HUES48 (cell line): ENCODE data around the gene SH3RF1.
A peak's percentile ranks its signal among the peaks of the same experiment; 100 is the strongest.

Experiments
- H3K27ac ChIP-seq: one replicate; pipeline ENCODE4 v1.7.0; 2013; ENCODE audit warnings: low read depth, low read length, inconsistent platforms
- H3K27me3 ChIP-seq: 2 replicates; pipeline ENCODE4 v1.6.1; 2013; ENCODE audit warnings: mild to moderate bottlenecking, low read length; ENCODE audit not compliant: control insufficient read depth, insufficient read depth
- H3K36me3 ChIP-seq: 2 replicates; pipeline ENCODE4 v1.6.1; 2013; ENCODE audit warnings: low read length; ENCODE audit not compliant: control insufficient read depth, insufficient read depth
- H3K4me1 ChIP-seq: 2 replicates; pipeline ENCODE4 v1.6.1; 2013; ENCODE audit warnings: mild to moderate bottlenecking, low read length; ENCODE audit not compliant: control insufficient read depth, insufficient read depth
- H3K4me3 ChIP-seq: 2 replicates; pipeline ENCODE4 v1.5.1; 2013; ENCODE audit warnings: mild to moderate bottlenecking, low read depth, low read length
- H3K9ac ChIP-seq: 2 replicates; pipeline ENCODE4 v1.6.1; 2013; ENCODE audit warnings: mild to moderate bottlenecking, low read depth, low read length, moderate library complexity
- H3K9me3 ChIP-seq: 2 replicates; pipeline ENCODE4 v1.6.1; 2013; ENCODE audit warnings: low read length; ENCODE audit not compliant: control insufficient read depth, insufficient read depth

SH3RF1 gene

DNA sequence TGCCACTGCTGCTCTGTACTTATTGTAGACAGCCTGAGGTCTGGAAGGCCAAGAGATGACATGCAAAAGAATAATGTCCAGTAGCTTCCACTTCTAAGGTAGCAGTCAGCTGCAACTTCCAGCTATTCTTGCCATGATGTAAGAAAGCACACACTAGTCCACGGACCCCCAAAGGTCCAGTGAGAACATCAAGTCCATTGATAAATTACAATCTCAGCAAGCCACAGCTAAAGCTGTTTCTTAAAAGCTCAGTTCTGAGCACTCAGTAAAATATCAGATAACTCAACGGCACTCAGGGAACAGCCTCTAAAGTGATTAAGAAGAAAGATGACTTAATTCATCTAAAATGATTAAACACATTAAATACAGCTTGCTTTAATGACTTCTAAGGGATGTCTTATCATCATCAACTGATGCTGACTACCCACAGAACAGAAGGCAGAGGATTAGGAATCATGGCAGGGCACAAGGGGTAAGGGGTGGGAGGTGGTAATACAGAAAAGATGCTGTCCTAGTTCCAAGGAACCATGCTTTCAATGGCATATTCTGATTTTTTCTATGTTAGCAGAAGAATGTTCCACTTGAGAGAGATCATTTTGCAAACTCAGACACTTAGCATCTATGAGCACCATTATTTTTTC is 161.6 kb downstream of the SH3RF1 start:
- no peak overlapping the region for H3K9ac ChIP-seq
- peaks cover 12% of the 10 kb centered on the region for H3K4me1 ChIP-seq
- no peak overlapping the region for H3K4me3 ChIP-seq
- H3K27me3 ChIP-seq, result no peaks in the 10 kb centered on the region
- H3K36me3 ChIP-seq, result peaks cover 19% of the 10 kb centered on the region
- H3K27ac ChIP-seq, result no peak overlapping the region
- H3K9me3 ChIP-seq, result no peaks in the 10 kb centered on the region

DNA sequence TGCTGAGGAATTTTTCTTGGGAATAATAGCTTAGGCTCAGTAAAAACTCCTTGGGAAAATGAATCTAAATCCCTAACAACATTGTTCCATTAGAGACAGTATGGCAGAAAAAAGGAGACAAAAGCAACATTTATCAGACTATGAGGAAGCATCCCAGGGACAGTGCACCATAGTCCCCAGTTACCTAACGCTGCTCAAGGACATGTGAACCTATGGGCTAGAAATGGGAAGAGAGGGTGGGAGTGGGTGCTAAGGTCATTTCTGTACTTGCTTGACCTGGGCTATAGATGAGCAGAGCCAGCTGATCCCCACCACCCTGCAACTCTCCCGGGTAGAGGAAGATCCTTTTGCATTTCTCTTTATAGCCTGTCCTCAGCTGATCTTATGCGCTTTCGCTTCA is 162.5 kb downstream of the SH3RF1 start:
- peaks cover 19% of the 10 kb centered on the region for H3K36me3 ChIP-seq
- H3K9ac ChIP-seq, result no peak overlapping the region
- H3K27me3 ChIP-seq, result no peaks in the 10 kb centered on the region
- peaks cover 20% of the 10 kb centered on the region for H3K4me1 ChIP-seq
- no peak overlapping the region for H3K4me3 ChIP-seq
- H3K9me3 ChIP-seq, result no peaks in the 10 kb centered on the region
- no peak overlapping the region for H3K27ac ChIP-seq

DNA sequence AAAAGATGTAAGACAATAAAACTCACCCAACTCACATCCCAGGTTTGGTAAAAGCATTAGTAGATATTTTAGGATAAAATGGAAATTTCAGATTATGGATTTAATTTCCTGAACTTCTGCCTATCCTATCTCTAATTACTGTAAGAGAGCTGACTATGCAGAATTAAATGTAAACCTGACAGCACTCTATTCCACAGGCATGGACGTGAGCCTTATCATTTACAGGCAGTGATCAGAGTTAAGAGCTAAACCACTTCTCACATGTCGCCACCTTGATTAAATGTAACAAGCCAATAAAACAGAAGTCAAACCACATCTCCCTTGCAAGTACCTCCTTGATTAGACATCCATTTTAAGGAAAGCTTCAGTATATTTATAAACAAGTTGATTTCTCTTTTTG is 163.2 kb downstream of the SH3RF1 start:
- Histone ChIP-seq H3K9ac (no peak overlapping the region), H3K4me1 (peaks cover 18% of the 10 kb centered on the region), H3K27ac (no peak overlapping the region), H3K4me3 (no peak overlapping the region), H3K36me3 (peaks cover 19% of the 10 kb centered on the region), H3K27me3 (no peaks in the 10 kb centered on the region), H3K9me3 (no peaks in the 10 kb centered on the region)

DNA sequence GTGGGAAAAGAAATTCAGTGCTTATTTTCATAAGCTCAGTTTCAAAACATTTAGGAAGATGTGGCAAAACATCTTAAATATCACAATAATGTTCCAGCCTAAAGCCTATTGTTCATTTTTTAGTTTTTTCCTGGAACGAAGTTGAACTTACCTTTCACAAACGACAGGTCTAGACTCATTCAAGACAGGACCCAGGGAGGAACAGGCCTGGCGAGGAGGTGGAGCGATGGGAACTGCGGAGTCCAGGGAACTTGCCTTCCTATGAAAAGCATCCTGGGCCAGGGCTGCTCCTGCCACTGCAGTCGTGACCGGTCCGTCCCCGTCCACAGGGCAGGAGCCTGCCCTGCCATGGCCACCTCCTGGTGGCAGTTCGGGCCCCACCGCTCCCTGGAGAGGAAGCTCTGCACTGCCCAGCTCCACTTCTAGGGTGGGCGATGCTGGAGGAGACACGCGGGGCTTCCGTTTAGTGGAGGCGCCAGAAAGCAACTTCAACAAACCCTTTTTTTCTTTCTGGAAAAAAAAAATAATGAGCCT is 164.0 kb downstream of the SH3RF1 start:
- no peaks in the 10 kb centered on the region for H3K27me3 ChIP-seq
- no peak overlapping the region for H3K9ac ChIP-seq
- H3K4me1 ChIP-seq, result peaks cover 14% of the 10 kb centered on the region
- no peak overlapping the region for H3K4me3 ChIP-seq
- H3K9me3 ChIP-seq, result no peaks in the 10 kb centered on the region
- no peak overlapping the region for H3K27ac ChIP-seq
- H3K36me3 ChIP-seq, result peaks cover 19% of the 10 kb centered on the region

DNA sequence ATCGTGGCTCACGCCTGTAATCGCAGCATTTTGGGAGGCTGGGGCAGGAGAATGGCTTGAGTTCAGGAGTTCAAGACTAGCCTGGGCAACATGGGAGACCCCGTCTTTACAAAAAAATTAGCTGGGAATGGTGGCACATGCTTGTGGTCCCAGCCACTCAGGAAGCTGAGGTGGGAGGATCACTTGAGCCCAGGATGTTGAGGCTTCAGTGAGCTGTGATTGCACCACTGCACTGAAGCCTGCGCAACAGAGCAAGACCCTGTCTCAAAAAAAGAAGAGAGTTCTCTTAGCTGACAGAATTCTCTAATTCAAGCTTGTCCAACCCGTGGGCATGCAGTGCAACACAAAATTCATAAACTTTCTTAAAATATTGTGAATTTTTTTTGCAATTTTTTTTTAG is 165.1 kb downstream of the SH3RF1 start:
- H3K27me3 ChIP-seq, result no peaks in the 10 kb centered on the region
- H3K9ac ChIP-seq, result no peak overlapping the region
- H3K36me3 ChIP-seq, result peaks cover 19% of the 10 kb centered on the region
- H3K4me1 ChIP-seq, result peaks cover 17% of the 10 kb centered on the region
- no peak overlapping the region for H3K4me3 ChIP-seq
- H3K27ac ChIP-seq, result no peak overlapping the region
- H3K9me3 ChIP-seq, result no peaks in the 10 kb centered on the region

DNA sequence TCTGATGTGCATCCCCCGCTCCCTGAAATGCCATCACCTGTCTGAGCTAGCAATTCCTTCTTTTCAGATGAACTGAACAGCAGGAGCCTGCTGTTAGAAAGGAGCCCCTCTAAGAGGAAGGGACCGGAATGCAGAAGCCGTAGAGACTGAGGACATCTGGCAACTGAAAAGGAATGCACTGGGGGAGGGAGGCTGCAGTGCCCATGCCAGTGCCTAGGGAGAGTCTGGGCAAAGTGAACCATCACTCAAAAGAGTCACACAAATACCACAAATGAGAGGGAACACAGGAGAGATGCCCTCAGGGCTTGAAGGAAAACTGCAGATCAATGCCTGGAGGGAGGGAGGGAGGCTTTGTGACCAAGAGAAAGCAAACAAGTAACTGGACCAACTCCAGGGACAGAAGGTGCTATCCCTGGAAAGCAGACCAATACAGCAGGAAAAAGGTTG is 166.8 kb downstream of the SH3RF1 start:
- Histone ChIP-seq H3K36me3 (peaks cover 19% of the 10 kb centered on the region), H3K9me3 (no peaks in the 10 kb centered on the region), H3K4me3 (no peak overlapping the region), H3K4me1 (peaks cover 17% of the 10 kb centered on the region), H3K27ac (peak overlapping the region; percentile 66), H3K9ac (no peak overlapping the region), H3K27me3 (no peaks in the 10 kb centered on the region)

DNA sequence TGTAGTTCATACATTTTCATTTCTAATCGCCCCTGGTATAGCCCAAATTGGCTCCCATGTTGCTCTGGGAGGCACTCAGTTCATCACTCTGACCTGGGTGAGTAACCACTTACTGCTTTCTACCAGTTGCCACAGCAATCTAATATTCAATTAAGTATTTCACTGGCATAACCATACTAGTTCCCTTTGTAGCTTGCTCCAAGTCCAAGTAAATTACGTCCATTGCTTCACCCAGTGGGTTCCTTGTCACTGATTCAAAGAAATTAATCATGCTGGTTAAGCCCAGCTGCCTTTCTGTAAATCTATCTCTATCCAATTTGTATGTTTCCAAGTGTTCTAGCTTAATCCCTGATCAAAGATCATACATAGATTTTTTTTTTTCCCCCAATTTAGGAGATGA is 168.7 kb downstream of the SH3RF1 start:
- Histone ChIP-seq H3K4me3 (no peak overlapping the region), H3K4me1 (peaks cover 17% of the 10 kb centered on the region), H3K27ac (no peak overlapping the region), H3K27me3 (no peaks in the 10 kb centered on the region), H3K36me3 (peaks cover 25% of the 10 kb centered on the region), H3K9me3 (no peaks in the 10 kb centered on the region), H3K9ac (no peak overlapping the region)

DNA sequence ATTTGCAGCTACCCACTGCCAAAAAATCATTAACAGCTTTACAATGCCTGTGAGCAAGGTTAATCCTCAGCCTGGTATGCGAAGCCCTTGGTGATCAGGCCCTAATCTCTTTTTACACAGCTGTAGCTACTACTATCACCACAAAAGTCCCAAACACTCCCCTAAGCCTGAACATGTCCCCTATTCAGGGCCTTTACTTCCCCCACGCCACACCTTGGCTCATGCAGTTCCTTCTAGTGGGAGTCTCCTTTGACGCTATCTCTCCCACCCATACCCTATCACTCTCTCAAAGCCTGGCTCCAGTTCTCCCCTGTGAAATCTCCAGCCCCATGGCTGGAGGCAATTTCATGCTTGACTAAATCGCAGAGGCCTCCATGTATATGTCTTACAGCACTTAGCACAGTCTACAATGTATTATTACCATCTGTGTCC is 170.1 kb downstream of the SH3RF1 start:
- no peak overlapping the region for H3K9ac ChIP-seq
- peaks cover 17% of the 10 kb centered on the region for H3K4me1 ChIP-seq

DNA sequence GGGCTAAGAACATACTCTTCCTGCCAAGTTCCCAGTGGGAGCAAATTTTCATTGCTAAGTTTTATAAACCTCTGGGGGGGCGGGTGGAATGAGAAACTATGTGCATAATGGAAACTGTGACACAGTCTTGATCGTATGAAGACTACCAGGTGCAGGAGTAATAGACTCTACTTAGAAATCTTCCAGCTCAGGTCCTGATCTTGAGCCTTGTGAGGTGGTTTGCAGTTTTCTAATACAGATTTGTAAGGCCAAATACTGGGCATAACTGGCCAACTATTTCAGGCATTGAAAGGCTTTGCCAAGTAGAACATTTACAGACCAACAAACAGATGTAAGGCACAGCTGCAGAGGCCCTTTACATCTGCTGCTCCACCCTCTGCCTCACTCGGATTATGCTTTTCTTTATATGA is 171.0 kb downstream of the SH3RF1 start:
- H3K27ac ChIP-seq, result no peak overlapping the region
- H3K4me1 ChIP-seq, result peaks cover 17% of the 10 kb centered on the region

More for the DNA sequence above, 170.1 kb downstream of the SH3RF1 start:
- Histone ChIP-seq H3K36me3 (peaks cover 22% of the 10 kb centered on the region), H3K4me3 (no peak overlapping the region), H3K27me3 (no peaks in the 10 kb centered on the region), H3K9me3 (no peaks in the 10 kb centered on the region), H3K27ac (no peak overlapping the region)

DNA sequence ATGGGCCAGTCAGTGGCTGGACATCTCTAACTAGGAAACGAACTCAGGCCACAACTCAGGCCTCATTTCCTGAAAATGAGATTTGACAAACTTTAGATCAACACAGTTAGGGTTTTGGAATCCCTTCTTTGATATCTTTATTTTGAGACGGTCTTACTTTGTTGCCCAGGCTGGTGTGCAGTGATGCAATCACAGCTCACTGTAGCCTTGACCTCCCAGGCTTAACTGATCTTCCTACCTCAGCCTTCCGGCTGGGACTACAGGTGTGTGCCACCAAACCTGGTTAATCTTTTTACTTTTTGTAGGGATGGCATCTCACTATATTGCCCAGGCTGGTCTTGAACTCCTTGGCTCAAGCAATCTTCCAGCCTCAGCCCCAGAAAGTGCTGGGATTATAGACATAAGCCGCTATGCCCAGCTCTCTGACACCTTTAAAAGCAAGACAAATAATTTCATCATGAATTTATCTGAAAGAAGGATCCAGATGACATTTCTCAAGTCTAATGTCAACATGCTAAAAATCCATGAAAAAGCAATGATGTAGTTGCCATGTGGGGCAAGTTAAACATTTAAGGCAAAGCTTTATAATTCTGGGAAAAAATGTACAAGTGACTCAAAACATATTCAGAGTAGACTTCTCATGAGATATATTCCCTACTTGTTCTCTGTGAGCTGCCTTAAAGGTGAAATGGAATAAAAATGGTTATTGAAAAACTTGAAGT is 171.6 kb downstream of the SH3RF1 start:
- no peak overlapping the region for H3K27ac ChIP-seq
- peaks cover 13% of the 10 kb centered on the region for H3K4me1 ChIP-seq
- no peak overlapping the region for H3K9ac ChIP-seq

More for the DNA sequence above, 171.0 kb downstream of the SH3RF1 start:
- peaks cover 24% of the 10 kb centered on the region for H3K36me3 ChIP-seq
- no peak overlapping the region for H3K4me3 ChIP-seq
- H3K9me3 ChIP-seq, result no peaks in the 10 kb centered on the region
- no peak overlapping the region for H3K9ac ChIP-seq
- H3K27me3 ChIP-seq, result no peaks in the 10 kb centered on the region

DNA sequence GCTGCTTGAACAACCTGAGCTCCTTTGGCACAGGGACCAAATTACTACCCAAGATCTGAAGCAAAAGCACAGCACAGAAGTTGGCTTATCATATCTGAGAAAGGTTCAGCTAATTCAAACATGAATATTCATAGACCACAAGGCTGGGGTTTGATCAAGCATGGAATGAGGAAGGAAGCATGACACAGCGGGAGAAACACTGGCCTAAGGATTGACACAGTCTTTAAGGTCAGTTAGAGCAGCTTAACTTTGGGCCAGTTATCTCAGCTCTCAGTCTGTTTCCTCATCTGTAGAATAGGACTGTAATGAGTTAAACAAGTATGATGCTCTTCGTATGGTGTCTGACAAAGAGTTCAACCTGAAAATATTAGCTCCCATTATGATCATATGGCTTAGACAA is 172.2 kb downstream of the SH3RF1 start:
- Histone ChIP-seq H3K27me3 (no peaks in the 10 kb centered on the region), H3K36me3 (peaks cover 28% of the 10 kb centered on the region), H3K4me1 (peaks cover 9% of the 10 kb centered on the region), H3K9me3 (no peaks in the 10 kb centered on the region), H3K4me3 (no peak overlapping the region), H3K27ac (no peak overlapping the region), H3K9ac (no peak overlapping the region)

More for the DNA sequence above, 171.6 kb downstream of the SH3RF1 start:
- Histone ChIP-seq H3K9me3 (no peaks in the 10 kb centered on the region), H3K27me3 (no peaks in the 10 kb centered on the region), H3K36me3 (peaks cover 24% of the 10 kb centered on the region), H3K4me3 (no peak overlapping the region)
